ENCODE measurements around the gene DOK7.
"Not testable (repeated sequence)": the region's sequence is repeated elsewhere in the genome, so short reads cannot be mapped to it uniquely, and the experiment has no call there.

DOK7 gene

DNA sequence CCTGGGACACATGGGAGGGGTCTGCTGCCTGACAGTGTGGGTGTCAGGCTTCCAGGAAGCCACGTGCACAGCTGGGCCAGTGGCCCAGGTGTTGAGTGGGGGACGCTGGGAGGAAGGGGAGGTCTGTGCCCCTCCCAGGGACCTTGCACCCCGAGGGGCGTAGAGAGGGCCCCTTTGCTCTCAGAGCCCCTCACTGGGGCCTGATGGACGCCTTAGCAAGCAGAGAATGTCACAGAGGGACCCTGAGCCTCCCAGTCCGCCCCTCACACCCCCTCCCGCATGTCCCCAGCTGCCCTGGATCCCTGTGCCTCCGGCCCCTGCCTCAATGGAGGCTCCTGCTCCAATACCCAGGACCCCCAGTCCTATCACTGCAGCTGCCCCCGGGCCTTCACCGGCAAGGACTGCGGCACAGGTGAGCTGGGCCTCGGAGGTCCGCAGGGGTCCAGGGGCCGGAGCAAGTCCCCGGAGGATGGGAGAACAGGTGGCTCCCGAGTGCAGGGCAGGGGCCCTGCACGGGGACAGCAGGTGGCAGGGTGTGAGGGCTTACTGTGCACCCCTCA lies 19.3 kb upstream of the DOK7 start:
- no peak for DNase-seq

DNA sequence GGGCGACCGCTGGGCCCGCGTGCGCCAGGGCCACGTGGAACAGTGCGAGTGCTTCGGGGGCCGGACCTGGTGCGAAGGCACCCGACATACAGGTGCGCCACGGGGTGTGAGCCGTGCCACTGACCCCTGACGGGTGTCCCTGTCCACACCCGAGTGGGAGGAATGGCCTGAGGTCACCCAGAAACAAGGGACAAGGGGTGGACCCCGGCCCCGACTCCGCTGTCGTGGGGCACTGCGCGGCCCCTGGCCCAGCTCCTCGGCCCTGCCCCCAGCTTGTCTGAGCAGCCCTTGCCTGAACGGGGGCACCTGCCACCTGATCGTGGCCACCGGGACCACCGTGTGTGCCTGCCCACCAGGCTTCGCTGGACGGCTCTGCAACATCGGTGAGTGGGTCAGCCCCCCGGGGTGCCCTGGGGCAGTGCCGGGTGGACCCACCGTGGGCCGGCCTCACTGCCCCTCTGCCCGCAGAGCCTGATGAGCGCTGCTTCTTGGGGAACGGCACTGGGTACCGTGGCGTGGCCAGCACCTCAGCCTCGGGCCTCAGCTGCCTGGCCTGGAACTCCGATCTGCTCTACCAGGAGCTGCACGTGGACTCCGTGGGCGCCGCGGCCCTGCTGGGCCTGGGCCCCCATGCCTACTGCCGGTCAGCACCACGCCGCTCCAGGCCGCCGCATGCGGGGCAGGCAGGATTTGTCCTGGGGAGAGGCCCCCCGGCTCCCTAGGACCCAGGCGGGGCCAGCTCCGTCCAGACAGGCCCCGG lies 18.6 kb upstream of the DOK7 start:
- no peak for DNase-seq

- no peak for DNase-seq
Observed at GRCh38 chr4:3445111-3445820, 17.8 kb upstream of the DOK7 start.

GRCh38 chr4:3445829-3446545 lies 17.1 kb upstream of the DOK7 start:
- DNase-seq = no peak

DNA sequence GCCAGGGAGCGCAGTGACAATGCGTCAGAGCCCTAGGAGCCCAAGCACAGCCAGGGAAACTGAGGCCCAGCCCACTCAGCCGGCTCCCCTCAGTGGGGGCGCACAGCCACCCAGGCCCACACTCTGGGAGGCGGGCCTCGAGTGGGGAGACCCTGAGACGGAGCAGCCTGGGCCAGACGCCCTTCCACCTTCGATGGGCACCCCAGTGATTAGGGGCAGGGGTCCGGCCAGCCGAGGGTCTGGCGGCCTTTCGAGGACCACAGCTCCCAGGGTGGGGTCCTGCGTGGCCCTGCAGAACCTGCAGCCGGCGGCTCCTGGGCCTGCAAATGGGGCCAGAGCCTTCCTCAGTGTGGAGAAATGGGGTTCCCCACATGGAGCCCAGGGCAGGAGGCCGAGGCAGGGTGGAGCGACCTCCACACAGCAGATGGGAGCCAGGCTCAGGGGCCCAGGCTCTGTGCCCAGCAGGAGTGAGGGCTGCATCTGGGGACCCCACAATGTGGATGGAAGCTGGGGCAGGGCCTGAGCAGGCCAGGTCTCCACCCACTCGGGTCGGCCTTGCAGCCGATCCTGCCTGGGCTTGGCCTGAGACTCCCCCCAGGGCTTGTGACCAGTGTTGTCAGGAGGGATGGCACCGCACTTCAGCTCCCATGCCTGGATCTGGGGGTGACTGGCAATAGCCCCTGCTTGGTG lies 16.3 kb upstream of the DOK7 start:
- DNase-seq = no peak

DNA sequence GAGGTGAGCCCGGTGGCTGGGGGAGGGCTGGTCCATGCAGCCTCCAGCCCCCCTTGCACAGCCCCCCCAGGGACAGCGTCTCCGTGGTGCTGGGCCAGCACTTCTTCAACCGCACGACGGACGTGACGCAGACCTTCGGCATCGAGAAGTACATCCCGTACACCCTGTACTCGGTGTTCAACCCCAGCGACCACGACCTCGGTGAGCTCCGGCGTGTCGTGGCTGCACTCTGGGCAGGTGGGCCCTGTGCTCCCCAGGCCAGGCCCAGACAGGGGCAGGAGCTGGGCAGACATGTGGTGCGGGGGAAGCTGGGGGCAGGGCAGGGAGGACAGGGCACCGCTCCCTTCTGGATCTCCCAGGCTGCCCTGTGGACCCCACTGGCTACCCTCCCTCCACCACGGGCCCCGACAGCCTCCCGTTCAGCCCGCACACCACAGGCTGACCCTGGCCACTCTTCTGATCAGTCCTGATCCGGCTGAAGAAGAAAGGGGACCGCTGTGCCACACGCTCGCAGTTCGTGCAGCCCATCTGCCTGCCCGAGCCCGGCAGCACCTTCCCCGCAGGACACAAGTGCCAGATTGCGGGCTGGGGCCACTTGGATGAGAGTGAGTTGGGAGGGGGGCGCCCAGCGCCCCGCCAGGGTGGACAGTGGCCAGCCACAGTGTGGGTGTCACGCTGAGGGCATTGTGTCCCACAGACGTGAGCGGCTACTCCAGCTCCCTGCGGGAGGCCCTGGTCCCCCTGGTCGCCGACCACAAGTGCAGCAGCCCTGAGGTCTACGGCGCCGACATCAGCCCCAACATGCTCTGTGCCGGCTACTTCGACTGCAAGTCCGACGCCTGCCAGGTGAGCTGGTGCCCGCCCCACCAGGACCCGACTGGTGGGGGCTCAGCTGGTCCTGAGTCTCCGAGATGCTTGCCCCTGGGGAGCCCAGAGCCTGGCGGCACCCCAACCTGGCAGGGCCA lies 15.4 kb upstream of the DOK7 start:
- DNase-seq = no peak

DNA sequence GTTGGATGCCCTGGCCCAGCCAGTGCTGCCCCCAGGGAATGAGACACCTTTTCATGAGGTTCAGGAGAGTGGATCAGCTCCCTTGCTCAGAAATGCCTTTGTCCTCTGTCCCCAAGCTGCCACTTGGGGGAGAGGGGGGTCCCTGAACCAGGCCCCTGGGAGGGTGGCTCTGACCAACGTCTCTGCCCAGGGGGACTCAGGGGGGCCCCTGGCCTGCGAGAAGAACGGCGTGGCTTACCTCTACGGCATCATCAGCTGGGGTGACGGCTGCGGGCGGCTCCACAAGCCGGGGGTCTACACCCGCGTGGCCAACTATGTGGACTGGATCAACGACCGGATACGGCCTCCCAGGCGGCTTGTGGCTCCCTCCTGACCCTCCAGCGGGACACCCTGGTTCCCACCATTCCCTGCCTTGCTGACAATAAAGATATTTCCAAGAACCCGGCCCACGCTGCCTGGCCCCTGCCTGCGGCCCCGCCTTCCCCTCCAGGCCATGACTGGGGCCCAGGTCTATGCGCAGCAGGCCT lies 14.0 kb upstream of the DOK7 start:
- no peak for DNase-seq

- DNase-seq = no peak
Observed at GRCh38 chr4:3449574-3450534, 13.3 kb upstream of the DOK7 start.

DNA sequence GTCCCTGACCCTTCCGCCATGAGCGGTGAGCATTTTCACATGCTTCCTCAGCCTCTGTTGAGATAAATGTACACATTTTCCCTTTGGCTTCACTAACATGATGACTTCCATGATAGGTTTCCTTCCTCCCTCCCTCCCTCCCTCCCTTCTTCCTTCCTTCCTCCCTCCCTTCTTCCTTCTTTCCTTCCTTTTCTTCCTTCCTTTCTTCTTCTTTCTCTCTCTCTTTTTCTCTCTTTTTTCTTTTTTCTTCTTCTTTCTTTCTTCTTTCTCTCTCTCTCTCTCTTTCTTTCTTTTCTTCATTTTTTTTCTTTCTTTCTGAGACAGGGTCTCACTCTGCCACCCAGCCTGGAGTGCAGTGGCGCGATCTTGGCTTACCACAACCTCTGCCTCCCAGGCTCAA lies 12.5 kb upstream of the DOK7 start:
- no peak for DNase-seq

DNA sequence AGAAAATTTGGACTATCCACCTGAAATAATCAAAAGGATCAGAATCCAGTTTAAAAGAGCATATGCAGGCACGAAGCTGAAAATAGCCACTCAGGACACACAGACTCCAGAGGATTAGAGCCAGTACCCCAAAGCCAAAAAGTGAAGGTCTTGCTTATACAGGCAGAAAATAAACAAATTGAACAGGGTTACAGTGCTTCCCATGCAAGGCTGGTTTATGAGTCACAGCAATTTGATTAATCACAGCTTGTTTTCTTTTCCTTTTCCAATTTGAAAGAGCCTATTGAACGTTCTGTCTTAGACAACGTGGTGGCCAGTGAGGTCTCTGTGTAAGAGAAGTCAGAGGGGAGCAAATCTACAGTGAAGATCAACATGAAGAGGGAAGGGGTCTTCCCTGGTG lies 11.2 kb upstream of the DOK7 start:
- no peak for DNase-seq

GRCh38 chr4:3452376-3452775 lies 10.7 kb upstream of the DOK7 start:
- DNase-seq = no peak

DNA sequence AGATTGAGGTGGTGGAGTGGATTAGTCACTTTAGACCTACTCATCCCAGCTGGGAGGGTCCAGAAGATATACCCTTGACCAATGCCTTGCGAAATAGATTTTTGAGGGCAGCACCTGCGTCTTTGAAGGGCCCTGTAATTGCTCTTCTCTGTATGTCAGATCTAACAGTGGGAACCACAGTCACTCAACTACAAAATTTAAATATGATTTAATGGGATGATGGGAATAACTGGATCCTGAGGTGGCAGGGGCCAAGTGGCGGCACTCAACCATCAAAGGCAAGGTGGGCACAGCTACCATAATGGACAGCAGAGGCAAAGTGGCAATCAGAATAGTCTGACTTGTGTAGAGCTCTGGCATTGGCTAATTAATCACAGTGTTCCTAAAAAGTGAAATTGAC lies 7.5 kb upstream of the DOK7 start:
- DNase-seq = not testable (repeated sequence)

- DNase-seq = no peak
Observed at GRCh38 chr4:3458371-3458770, 4.7 kb upstream of the DOK7 start.

GRCh38 chr4:3459156-3459555 lies 4.0 kb upstream of the DOK7 start:
- not testable (repeated sequence) for DNase-seq

DNA sequence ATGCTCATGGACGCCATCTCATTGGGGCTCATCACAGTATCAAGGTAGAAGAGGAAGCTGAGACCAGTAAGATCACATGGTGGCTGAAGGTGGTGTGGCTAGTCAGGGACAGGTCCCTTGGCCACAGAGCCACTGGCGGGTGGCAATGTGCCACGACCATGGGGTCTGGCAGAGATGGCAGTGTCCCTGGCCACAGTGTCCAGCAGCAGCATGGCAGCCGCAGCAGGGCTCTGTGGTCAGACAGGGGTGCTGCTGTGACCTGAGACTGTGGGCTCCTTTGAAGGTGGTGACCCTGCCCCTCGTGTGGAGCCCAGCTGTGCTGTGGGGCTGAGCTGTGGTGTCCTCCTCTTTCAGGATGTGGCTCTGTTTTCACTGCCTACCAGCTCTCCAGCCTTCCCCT lies 2.2 kb upstream of the DOK7 start:
- DNase-seq = no peak

DNA sequence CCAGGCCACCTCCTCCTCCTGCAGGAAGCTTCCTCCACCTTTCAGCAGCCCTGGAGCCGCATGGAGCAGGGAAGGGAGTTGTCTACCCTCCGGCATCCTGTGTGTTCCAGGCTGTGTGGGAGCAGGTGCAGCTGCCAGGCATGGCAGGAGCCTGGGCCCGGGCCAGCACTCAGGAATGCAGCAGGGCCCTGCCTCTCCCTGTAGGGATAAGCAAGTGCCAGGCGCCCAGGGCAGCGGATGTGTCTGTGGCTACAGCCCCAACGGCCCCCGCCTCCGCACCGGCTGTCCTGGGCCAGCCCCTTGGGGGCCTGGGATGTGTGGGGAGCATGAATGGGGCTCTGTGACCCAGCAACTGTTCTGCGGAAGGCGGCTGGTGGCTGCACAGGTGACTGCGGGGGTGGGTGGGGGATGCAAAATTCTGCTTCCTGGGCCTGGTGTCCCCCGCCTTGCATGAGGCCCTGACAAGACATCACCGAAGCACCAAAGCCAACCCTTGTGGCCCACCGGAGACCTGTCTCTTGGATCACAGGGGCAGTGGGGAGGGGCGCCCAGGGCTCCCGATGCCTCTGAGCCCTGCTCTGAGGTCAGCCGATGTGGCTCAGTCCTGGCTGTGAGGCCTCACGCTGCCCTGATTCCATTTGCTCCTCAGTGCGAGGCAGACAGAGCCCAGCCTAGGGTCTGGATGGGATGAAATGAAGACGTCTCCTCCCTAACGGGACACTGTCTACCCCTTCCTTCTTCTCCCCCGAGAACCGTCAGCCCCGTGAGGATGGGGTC lies 1.4 kb upstream of the DOK7 start:
- no peak for DNase-seq

DNA sequence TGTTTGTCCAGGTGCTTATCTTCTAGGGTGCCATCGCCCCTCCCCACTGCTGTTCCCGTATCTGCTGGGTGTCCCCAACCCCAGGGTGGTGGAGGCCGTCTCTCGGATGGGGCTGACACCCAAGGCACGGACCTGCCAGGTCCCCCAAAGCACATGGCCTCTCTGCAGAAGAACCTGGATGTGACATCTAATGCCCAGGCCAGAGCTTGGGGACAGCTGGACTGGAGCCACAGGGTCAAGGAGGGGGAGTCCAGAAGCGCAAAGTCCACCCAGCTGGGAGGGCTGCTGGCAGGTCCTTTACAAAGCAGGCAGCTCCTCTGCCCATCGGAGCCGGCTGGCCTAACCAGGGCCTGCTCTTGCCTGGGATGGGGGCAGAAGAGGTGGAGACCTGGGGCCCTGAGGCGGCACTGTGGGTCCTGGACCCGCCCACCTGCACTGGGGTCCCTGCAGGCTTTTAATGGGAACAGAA lies 751 bp upstream of the DOK7 start:
- DNase-seq = no peak

- DNase-seq = no peak
Observed at GRCh38 chr4:3463556-3464348, 646 bp downstream of the DOK7 start.

All from Kasumi-1 (cell line).